Lower lobe of right lung (tissue), 2 donors: Measurements from ENCODE around the gene SLC47A2. TPM values are rescaled to one million over a fixed set of nuclear protein-coding genes. Genes with fewer than 3 reads are reported as not detected.

Source experiments
- ATAC-seq, 2 donors: fragments of 200-7000 bp; cut with Tn5 transposase; one replicate each; pipeline ENCODE4 v1.9.1; 2020 to 2022; ENCODE audit warnings: mild to moderate bottlenecking in 2 of 2, moderate library complexity in 2 of 2
- DNase-seq: peaks from one replicate; pipeline ENCODE4 v3.0.0-alpha.2; 2020
- H3K27ac ChIP-seq: fragments of 200-600 bp; one replicate; pipeline ENCODE4 v1.8.0; 2022
- H3K27me3 ChIP-seq: fragments of 200-600 bp; one replicate; pipeline ENCODE4 v1.8.0; 2022; ENCODE audit warnings: low read depth
- H3K36me3 ChIP-seq: fragments of 200-600 bp; one replicate; pipeline ENCODE4 v1.8.0; 2022; ENCODE audit warnings: mild to moderate bottlenecking
- H3K4me1 ChIP-seq: fragments of 200-600 bp; one replicate; pipeline ENCODE4 v1.8.0; 2022
- H3K4me3 ChIP-seq: fragments of 200-600 bp; one replicate; pipeline ENCODE4 v1.8.0; 2022; ENCODE audit warnings: mild to moderate bottlenecking
- H3K9me3 ChIP-seq: fragments of 200-600 bp; one replicate; pipeline ENCODE4 v1.8.0; 2022
- intact Hi-C: fragments of 100-400 bp; cut with DNase I; formaldehyde crosslinking; loops from one replicate; pipeline ENCODE4 v1.11.0; 2022
- total RNA-seq: library from RNA; stranded (reverse); fragmentation: NEBNext Ultra II Directional; extraction: Animal tissue kit (Norgen Biotek cat#: 25700); gene quantifications from one replicate; pipeline ENCODE4 v1.2.1, GENCODE V29; 2021
- TF ChIP-seq, protein P1 (sequence below): fragments of 200-600 bp; IDR thresholded peaks from one replicate; pipeline ENCODE4 v1.8.0; 2022; ENCODE audit warnings: antibody characterized with exemption, mild to moderate bottlenecking
- donor health status: DM: no; HTN: yes; CAD: no; lungs with severe emphysema.

Gene SLC47A2
- total RNA-seq, 1 donor from 2014 or later = not detected

DNA sequence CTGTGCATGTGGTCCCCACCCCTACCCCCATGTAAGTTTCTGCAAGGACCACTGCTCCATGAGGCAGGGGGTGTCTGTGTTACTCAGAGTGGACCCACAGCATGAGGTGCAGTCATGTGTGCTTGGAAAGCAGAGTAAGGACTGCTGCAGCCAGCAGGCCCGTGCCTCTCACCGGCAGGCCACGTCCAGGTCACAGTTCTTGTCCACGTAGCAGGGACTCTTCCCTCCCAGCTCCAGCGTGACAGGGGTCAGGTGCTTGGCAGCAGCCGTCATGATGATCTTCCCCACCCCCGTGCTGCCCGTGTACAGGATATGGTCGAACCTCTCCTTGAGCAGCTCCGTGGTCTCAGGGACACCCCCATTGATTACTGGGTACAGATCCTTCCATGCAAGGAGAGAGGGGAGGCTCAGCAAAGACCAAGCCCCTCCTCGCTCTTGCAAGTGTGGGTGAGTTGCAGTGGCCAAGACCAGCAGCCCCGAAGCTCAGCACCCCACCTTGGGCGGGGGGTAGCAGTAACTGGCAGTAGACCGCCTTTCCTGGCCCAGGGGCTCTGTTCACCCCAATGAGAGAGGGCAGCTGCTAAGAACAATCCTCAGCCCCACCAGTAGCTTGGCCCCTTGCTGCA, 25.6 kb upstream of the SLC47A2 start:
- DNase-seq (no peak), ATAC-seq (no peak)
- H3K27ac ChIP-seq = no peak overlapping the region
- TF ChIP-seq, protein P1, sequence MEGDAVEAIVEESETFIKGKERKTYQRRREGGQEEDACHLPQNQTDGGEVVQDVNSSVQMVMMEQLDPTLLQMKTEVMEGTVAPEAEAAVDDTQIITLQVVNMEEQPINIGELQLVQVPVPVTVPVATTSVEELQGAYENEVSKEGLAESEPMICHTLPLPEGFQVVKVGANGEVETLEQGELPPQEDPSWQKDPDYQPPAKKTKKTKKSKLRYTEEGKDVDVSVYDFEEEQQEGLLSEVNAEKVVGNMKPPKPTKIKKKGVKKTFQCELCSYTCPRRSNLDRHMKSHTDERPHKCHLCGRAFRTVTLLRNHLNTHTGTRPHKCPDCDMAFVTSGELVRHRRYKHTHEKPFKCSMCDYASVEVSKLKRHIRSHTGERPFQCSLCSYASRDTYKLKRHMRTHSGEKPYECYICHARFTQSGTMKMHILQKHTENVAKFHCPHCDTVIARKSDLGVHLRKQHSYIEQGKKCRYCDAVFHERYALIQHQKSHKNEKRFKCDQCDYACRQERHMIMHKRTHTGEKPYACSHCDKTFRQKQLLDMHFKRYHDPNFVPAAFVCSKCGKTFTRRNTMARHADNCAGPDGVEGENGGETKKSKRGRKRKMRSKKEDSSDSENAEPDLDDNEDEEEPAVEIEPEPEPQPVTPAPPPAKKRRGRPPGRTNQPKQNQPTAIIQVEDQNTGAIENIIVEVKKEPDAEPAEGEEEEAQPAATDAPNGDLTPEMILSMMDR = no peak
- no peaks in the 10 kb centered on the region for H3K27me3 ChIP-seq
- H3K4me1 ChIP-seq = peaks cover 15% of the 10 kb centered on the region
- intact Hi-C loops = no loop called here
- no peak overlapping the region for H3K4me3 ChIP-seq
- H3K9me3 ChIP-seq = no peaks in the 10 kb centered on the region
- no peaks in the 10 kb centered on the region for H3K36me3 ChIP-seq

DNA sequence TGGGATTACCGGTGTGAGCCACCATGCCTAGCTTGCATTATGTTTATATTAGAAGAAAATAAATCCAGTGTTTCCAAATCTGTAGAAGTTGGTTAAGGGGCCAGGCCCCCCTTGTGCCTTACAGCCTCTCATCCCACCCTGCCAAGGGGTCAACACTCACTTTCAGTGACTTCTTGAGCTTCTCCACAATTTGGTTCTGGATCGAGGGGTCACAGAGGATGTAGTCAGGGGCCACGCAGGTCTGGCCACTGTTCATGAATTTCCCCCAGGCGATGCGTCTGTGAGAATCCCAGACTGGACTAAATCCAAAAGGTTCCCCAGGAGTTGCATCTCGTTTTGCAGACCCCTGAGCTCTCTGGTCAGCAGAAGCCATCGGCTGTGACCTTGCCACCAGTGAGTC, 24.5 kb upstream of the SLC47A2 start:
- Histone ChIP-seq H3K4me1 (peaks cover 15% of the 10 kb centered on the region), H3K36me3 (no peaks in the 10 kb centered on the region), H3K27me3 (no peaks in the 10 kb centered on the region), H3K9me3 (no peaks in the 10 kb centered on the region), H3K4me3 (no peak overlapping the region), H3K27ac (no peak overlapping the region)
- ATAC-seq (no peak), DNase-seq (no peak)
- intact Hi-C loops = no loop called here
- TF ChIP-seq, protein P1 = no peak

DNA sequence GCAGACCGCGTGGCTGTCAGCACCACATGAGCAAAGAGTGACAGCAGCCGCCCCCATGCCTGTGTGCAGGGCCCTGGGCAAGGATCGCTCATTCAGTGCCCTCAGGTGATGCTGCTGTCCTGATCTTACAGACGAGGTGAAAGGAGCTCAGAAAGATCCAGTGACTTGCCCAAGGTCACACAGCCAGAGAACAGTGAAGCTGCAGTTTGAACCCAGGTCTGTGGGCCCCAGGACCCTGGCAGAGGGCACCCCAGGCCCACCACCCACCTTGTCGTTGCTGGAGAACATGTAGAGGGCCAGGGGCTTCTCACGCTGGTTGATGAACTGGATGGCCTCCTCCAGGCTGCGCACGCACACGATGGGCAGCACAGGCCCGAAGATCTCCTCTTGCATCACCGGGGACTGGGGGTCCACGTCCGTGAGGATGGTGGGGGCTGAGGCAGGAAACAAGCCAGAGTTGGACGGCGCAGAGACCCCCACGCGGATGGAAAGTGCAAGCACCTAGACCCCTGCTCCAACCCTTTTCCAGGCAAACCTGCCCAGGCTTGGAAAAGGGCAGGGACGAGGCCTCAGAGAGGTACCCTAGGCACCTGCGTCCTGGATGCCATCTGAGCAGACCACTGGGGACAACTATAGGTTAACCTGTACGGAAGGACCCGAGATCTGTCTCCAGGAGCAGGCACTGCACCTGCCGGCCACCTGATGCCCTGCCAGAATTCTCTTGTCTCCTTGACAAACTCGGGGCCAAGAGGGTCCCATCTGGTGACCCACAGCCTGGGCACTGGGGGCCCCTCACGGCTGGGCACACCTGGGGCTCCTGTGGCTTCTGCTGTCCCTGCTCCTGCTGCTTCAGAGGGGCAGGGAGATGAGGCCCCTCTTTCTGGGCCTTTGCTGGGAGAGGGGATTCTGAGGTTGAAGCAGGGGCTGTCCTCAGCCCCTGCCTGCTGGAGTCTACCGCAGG, 23.1 kb upstream of the SLC47A2 start:
- Histone ChIP-seq H3K27me3 (no peaks in the 10 kb centered on the region), H3K36me3 (no peaks in the 10 kb centered on the region), H3K9me3 (no peaks in the 10 kb centered on the region), H3K27ac (no peak overlapping the region), H3K4me1 (peaks cover 5% of the 10 kb centered on the region), H3K4me3 (no peak overlapping the region)
- TF ChIP-seq, protein P1 = no peak
- ATAC-seq (no peak), DNase-seq (no peak)
- intact Hi-C loops = no loop called here

DNA sequence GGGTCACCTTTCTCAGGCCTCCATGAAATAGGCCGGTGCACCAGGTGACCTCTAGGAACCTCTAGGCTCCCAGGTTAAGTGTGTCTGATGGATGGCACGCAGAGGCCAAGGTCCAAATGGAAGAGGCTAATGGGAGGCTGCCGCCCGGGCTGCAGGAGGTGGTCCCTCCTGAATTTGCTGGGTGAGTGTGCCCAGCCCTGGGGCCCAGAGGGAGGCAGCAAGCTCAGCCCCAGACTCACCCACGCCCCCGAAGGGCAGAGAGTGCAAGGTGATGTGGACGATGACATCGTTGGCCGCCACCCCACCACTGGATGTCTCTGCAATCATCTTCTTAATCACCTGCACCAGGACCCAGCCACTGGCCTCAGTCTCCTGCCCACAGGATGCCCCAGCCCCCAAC, 22.4 kb upstream of the SLC47A2 start:
- intact Hi-C loops = no loop called here
- Histone ChIP-seq H3K9me3 (no peaks in the 10 kb centered on the region), H3K27ac (no peak overlapping the region), H3K27me3 (no peaks in the 10 kb centered on the region), H3K4me1 (peaks cover 7% of the 10 kb centered on the region), H3K36me3 (no peaks in the 10 kb centered on the region), H3K4me3 (no peak overlapping the region)
- no peak for ATAC-seq
- TF ChIP-seq, protein P1 = no peak
- no peak for DNase-seq

DNA sequence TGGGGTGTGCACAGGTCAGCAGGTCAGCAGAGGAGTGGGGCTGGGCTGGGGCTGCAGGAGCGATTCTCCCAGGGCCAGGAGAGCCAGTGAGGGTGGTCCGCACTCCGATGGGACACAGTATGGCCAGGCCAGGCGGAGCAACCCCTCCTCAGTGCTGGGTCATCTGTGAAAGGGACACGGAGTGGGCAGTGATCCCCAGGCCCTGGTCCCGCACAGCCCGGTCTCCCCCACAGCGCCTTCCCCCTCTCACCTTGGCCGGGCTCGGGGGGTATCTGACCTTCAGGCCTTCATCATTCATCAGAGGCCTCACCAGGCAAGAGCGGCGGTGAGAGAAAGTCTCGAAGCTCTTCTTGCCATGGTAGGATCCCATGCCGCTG, 21.7 kb upstream of the SLC47A2 start:
- H3K27ac ChIP-seq = no peak overlapping the region
- no peak for DNase-seq
- H3K36me3 ChIP-seq = no peaks in the 10 kb centered on the region
- no peak for ATAC-seq
- intact Hi-C loops = no loop called here
- no peaks in the 10 kb centered on the region for H3K27me3 ChIP-seq
- H3K4me3 ChIP-seq = no peak overlapping the region
- H3K4me1 ChIP-seq = peaks cover 7% of the 10 kb centered on the region
- H3K9me3 ChIP-seq = no peaks in the 10 kb centered on the region
- TF ChIP-seq, protein P1 = no peak
